ENCODE measurements around the gene SH3RF1.
"Not testable (repeated sequence)": the region's sequence is repeated elsewhere in the genome, so short reads cannot be mapped to it uniquely, and the experiment has no call there.

The SH3RF1 gene

GRCh38 chr4:169225812-169226211 lies 44.9 kb downstream of the SH3RF1 start:
- no peak for DNase-seq (ENCODE audit: low spot score)

GRCh38 chr4:169225058-169225751 lies 45.6 kb downstream of the SH3RF1 start:
- peak; percentile 46 for DNase-seq (ENCODE audit: low spot score)

GRCh38 chr4:169222761-169223160 lies 48.0 kb downstream of the SH3RF1 start:
- DNase-seq (ENCODE audit: low spot score) = no peak

GRCh38 chr4:169221662-169222061 lies 49.1 kb downstream of the SH3RF1 start:
- no peak for DNase-seq (ENCODE audit: low spot score)

GRCh38 chr4:169220854-169221411 lies 49.8 kb downstream of the SH3RF1 start:
- no peak for DNase-seq (ENCODE audit: low spot score)

GRCh38 chr4:169220447-169220846 lies 50.3 kb downstream of the SH3RF1 start:
- no peak for DNase-seq (ENCODE audit: low spot score)

- no peak for DNase-seq (ENCODE audit: low spot score)
These were observed 51.3 kb downstream of the SH3RF1 start for GRCh38 chr4:169219440-169219839.

GRCh38 chr4:169215656-169216055 lies 55.1 kb downstream of the SH3RF1 start:
- DNase-seq (ENCODE audit: low spot score) = no peak

GRCh38 chr4:169212981-169213380 lies 57.8 kb downstream of the SH3RF1 start:
- no peak for DNase-seq (ENCODE audit: low spot score)

- DNase-seq (ENCODE audit: low spot score) = no peak
These were observed 60.1 kb downstream of the SH3RF1 start for GRCh38 chr4:169210504-169211118.

- no peak for DNase-seq (ENCODE audit: low spot score)
These were observed 61.3 kb downstream of the SH3RF1 start for GRCh38 chr4:169209388-169209883.

GRCh38 chr4:169208516-169208915 lies 62.2 kb downstream of the SH3RF1 start:
- no peak for DNase-seq (ENCODE audit: low spot score)

GRCh38 chr4:169208090-169208455 lies 62.7 kb downstream of the SH3RF1 start:
- no peak for DNase-seq (ENCODE audit: low spot score)

- DNase-seq (ENCODE audit: low spot score) = no peak
These were observed 63.2 kb downstream of the SH3RF1 start for GRCh38 chr4:169207436-169208089.

GRCh38 chr4:169205744-169206080 lies 65.0 kb downstream of the SH3RF1 start:
- DNase-seq (ENCODE audit: low spot score) = no peak

- no peak for DNase-seq (ENCODE audit: low spot score)
These were observed 65.5 kb downstream of the SH3RF1 start for GRCh38 chr4:169205075-169205743.

- no peak for DNase-seq (ENCODE audit: low spot score)
These were observed 66.9 kb downstream of the SH3RF1 start for GRCh38 chr4:169203891-169204290.

GRCh38 chr4:169203278-169203677 lies 67.5 kb downstream of the SH3RF1 start:
- DNase-seq (ENCODE audit: low spot score) = not testable (repeated sequence)

GRCh38 chr4:169202878-169203277 lies 67.9 kb downstream of the SH3RF1 start:
- DNase-seq (ENCODE audit: low spot score) = no peak

GRCh38 chr4:169202145-169202699 lies 68.5 kb downstream of the SH3RF1 start:
- no peak for DNase-seq (ENCODE audit: low spot score)

GRCh38 chr4:169201222-169202144 lies 69.3 kb downstream of the SH3RF1 start:
- no peak for DNase-seq (ENCODE audit: low spot score)
